IMR-90 (cell line): ENCODE data around the gene CHMP4B. TPM values are rescaled to one million over a fixed set of nuclear protein-coding genes. Genes with fewer than 3 reads are reported as not detected.

Source experiments
- ATAC-seq: fragments of 200-7000 bp; cut with Tn5 transposase; 2 replicates; pipeline ENCODE4 v1.9.1; 2020; ENCODE audit warnings: low read depth, mild to moderate bottlenecking, moderate library complexity
- BruUV-seq: library from RNA; stranded (reverse); fragments of 400-500 nt; replicated peaks from 2 replicates; lab custom pipeline; 2021; lab: Mats Ljungman, UMichigan
- CTCF ChIA-PET: fragments of 300-600 bp; formaldehyde crosslinking; extraction: SDS; loops from one replicate; lab custom pipeline; 2021; ENCODE audit warnings: antibody characterized with exemption; lab: Yijun Ruan, JAX
- POLR2A ChIA-PET: fragments of 300-600 bp; sonication (Branson Sonifier 250); formaldehyde crosslinking; loops from one replicate; lab custom pipeline; 2022; ENCODE audit warnings: antibody characterized with exemption; ENCODE audit not compliant: unreplicated experiment; lab: Charles Lee
- DNase-seq: peaks from one replicate; pipeline ENCODE4 v3.0.0; 2013
- H2AFZ ChIP-seq: replicated peaks from 2 replicates; pipeline ENCODE3; 2013; ENCODE audit warnings: low read length, mild to moderate bottlenecking; ENCODE audit not compliant: poor library complexity
- H2AK5ac ChIP-seq: 2 replicates; pipeline ENCODE4 v1.6.1; 2013; ENCODE audit warnings: low read depth, low read length, inconsistent platforms
- H2AK9ac ChIP-seq: replicated peaks from 2 replicates; pipeline ENCODE3; 2013; ENCODE audit warnings: mild to moderate bottlenecking, low read depth, low read length, moderate library complexity; ENCODE audit not compliant: poor library complexity
- H2BK120ac ChIP-seq: 2 replicates; pipeline ENCODE4 v1.6.1; 2013; ENCODE audit warnings: low read depth, low read length, inconsistent platforms
- H2BK15ac ChIP-seq: 3 replicates; pipeline ENCODE4 v1.6.1; 2013; ENCODE audit warnings: low read depth, low read length, inconsistent platforms
- H2BK20ac ChIP-seq: 2 replicates; pipeline ENCODE4 v1.6.1; 2013; ENCODE audit warnings: low read depth, mild to moderate bottlenecking, inconsistent platforms, low read length, moderate library complexity
- H2BK5ac ChIP-seq: 2 replicates; pipeline ENCODE4 v1.6.1; 2013; ENCODE audit warnings: mild to moderate bottlenecking, low read depth, low read length, inconsistent platforms; ENCODE audit not compliant: poor library complexity, severe bottlenecking
- H3K14ac ChIP-seq: replicated peaks from 2 replicates; pipeline ENCODE4 v1.6.1; 2013; ENCODE audit warnings: low read depth, low read length, inconsistent platforms
- H3K18ac ChIP-seq: 2 replicates; pipeline ENCODE4 v1.6.1; 2013; ENCODE audit warnings: low read depth, low read length, control low read depth
- H3K23ac ChIP-seq: 2 replicates; pipeline ENCODE4 v1.6.1; 2013; ENCODE audit warnings: low read depth, low read length, inconsistent platforms
- H3K27ac ChIP-seq: 2 replicates; pipeline ENCODE4 v1.5.1; 2013; ENCODE audit warnings: mild to moderate bottlenecking, control low read depth, low read length; ENCODE audit not compliant: insufficient read depth
- H3K27me3 ChIP-seq: 2 replicates; pipeline ENCODE4 v1.6.1; 2013; ENCODE audit warnings: low read length; ENCODE audit not compliant: control insufficient read depth, insufficient read depth
- H3K36me3 ChIP-seq: 2 replicates; pipeline ENCODE4 v1.6.1; 2013; ENCODE audit warnings: low read length, mixed read lengths; ENCODE audit not compliant: control insufficient read depth, insufficient read depth
- H3K4ac ChIP-seq: 2 replicates; pipeline ENCODE4 v1.6.1; 2013; ENCODE audit warnings: low read depth, low read length, inconsistent platforms
- H3K4me1 ChIP-seq: 2 replicates; pipeline ENCODE4 v1.6.1; 2013; ENCODE audit warnings: low read length, mixed read lengths; ENCODE audit not compliant: control insufficient read depth, insufficient read depth
- H3K4me2 ChIP-seq: 2 replicates; pipeline ENCODE4 v1.6.1; 2013; ENCODE audit warnings: low read depth, mild to moderate bottlenecking, control low read depth, low read length, moderate library complexity
- H3K4me3 ChIP-seq: 2 replicates; pipeline ENCODE4 v1.5.1; 2013; ENCODE audit warnings: low read depth, mild to moderate bottlenecking, control low read depth, low read length, moderate library complexity; ENCODE audit not compliant: insufficient read depth
- H3K56ac ChIP-seq: 2 replicates; pipeline ENCODE4 v1.6.1; 2013; ENCODE audit warnings: low read length, inconsistent platforms; ENCODE audit not compliant: insufficient read depth; ENCODE audit errors: extremely low read depth
- H3K79me1 ChIP-seq, 2 experiments: 2 replicates each; pipeline ENCODE4 v1.6.1; 2013; ENCODE audit warnings: low read length in 2 of 2, inconsistent platforms in 1 of 2, low read depth in 1 of 2
- H3K9ac ChIP-seq: 2 replicates; pipeline ENCODE4 v1.6.1; 2013; ENCODE audit warnings: low read depth, low read length, control low read depth
- H3K9me1 ChIP-seq: 2 replicates; pipeline ENCODE4 v1.6.1; 2013; ENCODE audit warnings: low read length, inconsistent platforms; ENCODE audit not compliant: insufficient read depth
- H3K9me3 ChIP-seq: 2 replicates; pipeline ENCODE4 v1.6.1; 2013; ENCODE audit warnings: low read length; ENCODE audit not compliant: control insufficient read depth, insufficient read depth
- H4K20me1 ChIP-seq: 2 replicates; pipeline ENCODE4 v1.6.1; 2013; ENCODE audit warnings: low read length, inconsistent platforms; ENCODE audit not compliant: insufficient read depth
- H4K5ac ChIP-seq: 2 replicates; pipeline ENCODE4 v1.6.1; 2013; ENCODE audit warnings: mild to moderate bottlenecking, low read depth, low read length, control low read depth
- H4K8ac ChIP-seq, 2 experiments: 2 replicates each; pipeline ENCODE4 v1.6.1; 2013; ENCODE audit warnings: low read depth in 2 of 2, low read length in 2 of 2, control low read depth in 1 of 2, inconsistent platforms in 1 of 2
- H4K91ac ChIP-seq: 2 replicates; pipeline ENCODE4 v1.6.1; 2013; ENCODE audit warnings: low read depth, low read length, inconsistent platforms; ENCODE audit not compliant: insufficient read depth
- BHLHE40 ChIP-seq: fragments of 150-350 bp; IDR thresholded peaks from 2 replicates; pipeline ENCODE4 v1.6.1; 2016; ENCODE audit warnings: mild to moderate bottlenecking, low read depth, low read length
- CTCF ChIP-seq: conservative IDR thresholded peaks from 2 replicates; pipeline ENCODE4 v1.5.1; 2012; ENCODE audit warnings: mild to moderate bottlenecking, low read depth, low read length, improper control_type of control experiment
- FOS ChIP-seq: fragments of 150-350 bp; IDR thresholded peaks from 2 replicates; pipeline ENCODE4 v1.6.1; 2016; ENCODE audit warnings: low read depth, low read length
- MAFK ChIP-seq: IDR thresholded peaks from 2 replicates; pipeline ENCODE4 v1.6.1; 2012; ENCODE audit warnings: low read depth, low read length, improper control_type of control experiment
- MAZ ChIP-seq: IDR thresholded peaks from 2 replicates; pipeline ENCODE4 v1.6.1; 2012; ENCODE audit warnings: low read depth, mild to moderate bottlenecking, low read length, improper control_type of control experiment, moderate library complexity, borderline replicate concordance
- NFE2L2 ChIP-seq: fragments of 150-350 bp; IDR thresholded peaks from 2 replicates; pipeline ENCODE4 v1.6.1; 2016; ENCODE audit warnings: low read depth, mild to moderate bottlenecking, low read length
- POLR2A ChIP-seq: IDR thresholded peaks from 2 replicates; pipeline ENCODE4 v1.6.1; 2012; ENCODE audit warnings: mild to moderate bottlenecking, low read depth, low read length
- RAD21 ChIP-seq: IDR thresholded peaks from 2 replicates; pipeline ENCODE4 v1.6.1; 2012; ENCODE audit warnings: low read length, improper control_type of control experiment
- RFX5 ChIP-seq: IDR thresholded peaks from 2 replicates; pipeline ENCODE4 v1.8.0; 2012; ENCODE audit warnings: low read depth, mild to moderate bottlenecking, low read length, moderate library complexity
- SMC3 ChIP-seq: fragments of 150-350 bp; IDR thresholded peaks from 2 replicates; pipeline ENCODE4 v1.6.1; 2016; ENCODE audit warnings: low read depth, mild to moderate bottlenecking, antibody characterized with exemption, low read length, moderate library complexity
- whole genome bisulfite sequencing, 2 experiments: methylation state at CpG; one replicate each; pipeline versions ENCODE4 v1.1.5 to v1.1.7; 2013; ENCODE audit warnings: missing lambda C conversion rate in 2 of 2; ENCODE audit not compliant: insufficient read length in 1 of 2; ENCODE audit errors: extremely low coverage in 2 of 2; 5-methylcytosine and 5-hydroxymethylcytosine counted together
- dilution Hi-C: fragments of 300-500 bp; cut with HindIII; formaldehyde crosslinking; loops from one replicate; pipeline ENCODE4 v1.14.3; 2018; ENCODE audit warnings: low sequenced_read_pairs; ENCODE audit not compliant: unreplicated experiment
- in situ Hi-C: fragments of 300-500 bp; cut with MboI; formaldehyde crosslinking; loops from 3 replicates; pipeline ENCODE4 v1.14.3; 2019; ENCODE audit warnings: low sequenced_read_pairs, inconsistent platforms, mixed read lengths
- intact Hi-C: fragments of 100-400 bp; cut with micrococcal nuclease; formaldehyde crosslinking; loops from 2 replicates; pipeline ENCODE4 v1.10.0; 2022
- polyA plus RNA-seq, 3 experiments: library from polyadenylated mRNA; depleted of rRNA; stranded (reverse); fragments of >200 nt; gene quantifications; 2 replicates each; pipeline ENCODE4 v1.2.3, GENCODE V29; 2012; ENCODE audit warnings: low replicate concordance in 1 of 3
- total RNA-seq: library from RNA; depleted of rRNA; stranded (reverse); fragments of >200 nt; gene quantifications from 2 replicates; pipeline ENCODE4 v1.2.3, GENCODE V29; 2012
- TF ChIP-seq, protein P1 (sequence below): fragments of 150-350 bp; IDR thresholded peaks from 2 replicates; pipeline ENCODE4 v1.6.1; 2017; ENCODE audit warnings: mild to moderate bottlenecking, antibody characterized with exemption, low read length, low read depth
- TF ChIP-seq, protein P2 (sequence below): fragments of 150-350 bp; IDR thresholded peaks from 2 replicates; pipeline ENCODE4 v1.6.1; 2016; ENCODE audit warnings: low read depth, mild to moderate bottlenecking, low read length, moderate library complexity, borderline replicate concordance

The CHMP4B gene
- total and polyA plus RNA-seq, 2 of the 4 experiments (the other 2 are of a cell fraction): 30.3 to 94.8 TPM

GRCh38 chr20:33853507-33853813 is 42.3 kb downstream of the CHMP4B start (continued):
- no peak for TF ChIP-seq SMC3

DNA sequence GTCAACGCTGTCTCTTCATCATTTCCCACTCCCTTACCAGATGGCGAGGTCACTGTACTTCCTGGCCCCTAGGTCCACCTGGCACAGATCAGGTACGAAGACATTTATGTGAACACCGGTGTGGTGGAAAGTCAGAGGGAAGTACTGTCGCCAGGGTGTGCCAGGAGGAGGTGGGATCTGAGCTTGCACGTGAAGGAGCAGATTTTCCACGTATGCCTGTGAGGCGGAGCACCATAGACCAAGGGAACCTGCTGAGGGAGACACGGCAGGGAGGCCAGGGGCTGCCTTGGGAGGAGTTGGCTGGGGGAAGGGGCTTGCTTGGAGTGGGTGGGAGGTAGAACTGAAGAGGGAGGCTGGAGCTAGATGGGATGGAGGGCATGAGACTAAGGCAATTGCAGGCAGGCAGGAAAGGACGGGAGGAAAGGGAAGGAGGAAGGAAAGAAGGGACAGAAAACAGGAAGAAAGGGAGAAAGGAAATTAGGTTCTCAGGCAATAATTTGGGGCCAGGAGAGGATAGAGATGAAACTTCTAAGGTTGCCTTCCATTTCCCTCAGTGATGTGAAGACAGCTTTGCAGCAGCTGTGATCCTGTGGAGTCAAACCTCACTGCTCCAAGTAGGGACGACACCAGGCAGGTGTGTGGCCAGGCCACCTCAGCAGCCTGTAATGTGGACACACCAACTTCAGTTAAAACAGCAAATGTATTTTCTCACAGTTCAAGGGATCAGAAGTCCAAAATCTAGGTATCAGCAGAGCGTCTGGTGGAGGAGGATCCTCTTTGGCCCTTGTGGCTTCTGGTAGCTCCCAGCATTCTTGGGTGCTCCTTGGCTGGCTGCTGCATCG is 46.8 kb downstream of the CHMP4B start:
- Histone ChIP-seq H3K18ac (no peak overlapping the region), H4K8ac (no peak overlapping the region), H3K9ac (no peak overlapping the region), H2BK15ac (no peak overlapping the region), H2AK9ac (peak overlapping the region; percentile 45), H3K4me1 (peaks cover 7% of the 10 kb centered on the region; the same call in 1 of the 2 replicates), H3K14ac (no peak overlapping the region), H3K4me2 (no peak overlapping the region), H3K23ac (no peak overlapping the region), H3K36me3 (peaks cover 37% of the 10 kb centered on the region), H2BK5ac (no peak overlapping the region), H2AFZ (peak overlapping the region; percentile 61), H3K27me3 (no peaks in the 10 kb centered on the region), H3K4me3 (no peak overlapping the region), H3K56ac (no peak overlapping the region), H4K20me1 (peaks cover 14% of the 10 kb centered on the region), H2AK5ac (no peak overlapping the region), H3K79me1 (peaks cover 0 to 19% of the 10 kb centered on the region in 2 experiments; a peak in 2 of 4 replicates), H2BK120ac (no peak overlapping the region), H3K4ac (no peak overlapping the region), H3K9me3 (no peaks in the 10 kb centered on the region), H4K5ac (no peak overlapping the region), H3K9me1 (peaks cover 13% of the 10 kb centered on the region; the same call in 1 of the 2 replicates), H3K27ac (no peak overlapping the region), H2BK20ac (no peak overlapping the region), H4K91ac (no peak overlapping the region)
- ChIA-PET CTCF (interaction anchor here (0.7 kb wide), 1 partner anchor 212 kb away, joined by 3 read pairs; no protein-coding TSS in a partner anchor), POLR2A (no interaction called here)
- in situ Hi-C loops (loop anchor here (5.0 kb wide), 1 partner anchor 209 kb away; no protein-coding TSS in a partner anchor), intact Hi-C loops (no loop called here), dilution Hi-C loops (no loop called here)
- 81% methylated on average over 10 of the region's 13 CpGs; no CpG with 5 or more reads in 1 of the 2 experiments for WGBS, 2 experiments
- DNase-seq (no peak), ATAC-seq (no peak)
- BruUV-seq: no TSS peak
- TF ChIP-seq POLR2A: no peak
- no peak for TF ChIP-seq CTCF
- no peak for TF ChIP-seq RAD21
- TF ChIP-seq MAZ: no peak
- TF ChIP-seq SMC3: no peak
- TF ChIP-seq FOS: no peak
- no peak for TF ChIP-seq NFE2L2
- no peak for TF ChIP-seq BHLHE40
- no peak for TF ChIP-seq RFX5
- TF ChIP-seq MAFK: no peak
- TF ChIP-seq, protein P1, sequence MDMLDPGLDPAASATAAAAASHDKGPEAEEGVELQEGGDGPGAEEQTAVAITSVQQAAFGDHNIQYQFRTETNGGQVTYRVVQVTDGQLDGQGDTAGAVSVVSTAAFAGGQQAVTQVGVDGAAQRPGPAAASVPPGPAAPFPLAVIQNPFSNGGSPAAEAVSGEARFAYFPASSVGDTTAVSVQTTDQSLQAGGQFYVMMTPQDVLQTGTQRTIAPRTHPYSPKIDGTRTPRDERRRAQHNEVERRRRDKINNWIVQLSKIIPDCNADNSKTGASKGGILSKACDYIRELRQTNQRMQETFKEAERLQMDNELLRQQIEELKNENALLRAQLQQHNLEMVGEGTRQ: no peak
- TF ChIP-seq, protein P2, sequence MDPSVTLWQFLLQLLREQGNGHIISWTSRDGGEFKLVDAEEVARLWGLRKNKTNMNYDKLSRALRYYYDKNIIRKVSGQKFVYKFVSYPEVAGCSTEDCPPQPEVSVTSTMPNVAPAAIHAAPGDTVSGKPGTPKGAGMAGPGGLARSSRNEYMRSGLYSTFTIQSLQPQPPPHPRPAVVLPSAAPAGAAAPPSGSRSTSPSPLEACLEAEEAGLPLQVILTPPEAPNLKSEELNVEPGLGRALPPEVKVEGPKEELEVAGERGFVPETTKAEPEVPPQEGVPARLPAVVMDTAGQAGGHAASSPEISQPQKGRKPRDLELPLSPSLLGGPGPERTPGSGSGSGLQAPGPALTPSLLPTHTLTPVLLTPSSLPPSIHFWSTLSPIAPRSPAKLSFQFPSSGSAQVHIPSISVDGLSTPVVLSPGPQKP: no peak
